ENCODE data around the gene SETBP1. TPM values are rescaled to one million over a fixed set of nuclear protein-coding genes. Genes with fewer than 3 reads are reported as not detected.

Gene SETBP1
- total RNA-seq, 1 experiment from 2014 or later = 4.0 TPM

- Mint-ChIP-seq H3K27me3 (ENCODE audit: insufficient read depth, unreplicated experiment) (no peaks in the 10 kb centered on the region), H3K36me3 (ENCODE audit: insufficient read depth, unreplicated experiment) (no peaks in the 10 kb centered on the region), H3K9me3 (ENCODE audit: unreplicated experiment) (no peaks in the 10 kb centered on the region), H3K27ac (ENCODE audit: unreplicated experiment) (peak overlapping the region; percentile 60), H3K4me3 (ENCODE audit: unreplicated experiment) (no peak overlapping the region), H3K4me1 (ENCODE audit: low read depth, unreplicated experiment) (peaks cover 19% of the 10 kb centered on the region)
- BruUV-seq (replicated peaks) = no TSS peak
- H3K36me3 ChIP-seq (ENCODE audit: control insufficient read depth, insufficient read depth, low read length) = no peaks in the 10 kb centered on the region
- H3K27me3 ChIP-seq (replicated peaks; ENCODE audit: control insufficient read depth, insufficient read depth, low read length) = no peaks in the 10 kb centered on the region
- H3K4me1 ChIP-seq = peaks cover 20% of the 10 kb centered on the region
- intact Hi-C loops (cut with micrococcal nuclease; ENCODE audit: unreplicated experiment) = no loop called here
- peak in 1 of 2 experiments; percentile 14 for DNase-seq
- no peaks in the 10 kb centered on the region for H3K9me3 ChIP-seq
- no peak overlapping the region for H3K4me3 ChIP-seq (ENCODE audit: low read depth, low read length)
- no peak for TF ChIP-seq CTCF (IDR thresholded peaks at IDR 0.05; ENCODE audit: insufficient read depth in 1 of 2, low read depth in 1 of 2, low read length in 1 of 2, severe bottlenecking in 1 of 2, unreplicated experiment in 1 of 2)
- ChIA-PET CTCF (no interaction called here), POLR2A (no interaction called here)
Measured at GRCh38 chr18:44736664-44737380, 56.1 kb downstream of the SETBP1 start.

GRCh38 chr18:44737623-44738022, 56.9 kb downstream of the SETBP1 start:
- H3K27me3 Mint-ChIP-seq (ENCODE audit: insufficient read depth, unreplicated experiment) = no peaks in the 10 kb centered on the region
- intact Hi-C loops (cut with micrococcal nuclease; ENCODE audit: unreplicated experiment) = no loop called here
- no peak for DNase-seq
- CTCF ChIA-PET = no interaction called here
- no peak overlapping the region for H3K4me3 Mint-ChIP-seq (ENCODE audit: unreplicated experiment)
- H3K27ac Mint-ChIP-seq (ENCODE audit: unreplicated experiment) = no peak overlapping the region
- BruUV-seq (replicated peaks) = no TSS peak
- no peaks in the 10 kb centered on the region for H3K36me3 Mint-ChIP-seq (ENCODE audit: insufficient read depth, unreplicated experiment)
- no peaks in the 10 kb centered on the region for H3K9me3 ChIP-seq
- H3K4me1 ChIP-seq = peaks cover 13% of the 10 kb centered on the region
- POLR2A ChIA-PET = no interaction called here
- peaks cover 15% of the 10 kb centered on the region for H3K4me1 Mint-ChIP-seq (ENCODE audit: low read depth, unreplicated experiment)
- H3K36me3 ChIP-seq (ENCODE audit: control insufficient read depth, insufficient read depth, low read length) = no peaks in the 10 kb centered on the region
- TF ChIP-seq CTCF (IDR thresholded peaks at IDR 0.05; ENCODE audit: insufficient read depth in 1 of 2, low read depth in 1 of 2, low read length in 1 of 2, severe bottlenecking in 1 of 2, unreplicated experiment in 1 of 2) = no peak
- no peaks in the 10 kb centered on the region for H3K9me3 Mint-ChIP-seq (ENCODE audit: unreplicated experiment)
- H3K4me3 ChIP-seq (ENCODE audit: low read depth, low read length) = no peak overlapping the region
- H3K27me3 ChIP-seq (replicated peaks; ENCODE audit: control insufficient read depth, insufficient read depth, low read length) = no peaks in the 10 kb centered on the region

GRCh38 chr18:44740000-44740399, 59.3 kb downstream of the SETBP1 start:
- intact Hi-C loops (cut with micrococcal nuclease; ENCODE audit: unreplicated experiment) = no loop called here
- no peaks in the 10 kb centered on the region for H3K9me3 Mint-ChIP-seq (ENCODE audit: unreplicated experiment)
- no peak for TF ChIP-seq CTCF (IDR thresholded peaks at IDR 0.05; ENCODE audit: insufficient read depth in 1 of 2, low read depth in 1 of 2, low read length in 1 of 2, severe bottlenecking in 1 of 2, unreplicated experiment in 1 of 2)
- no peak overlapping the region for H3K4me3 Mint-ChIP-seq (ENCODE audit: unreplicated experiment)
- no peaks in the 10 kb centered on the region for H3K9me3 ChIP-seq
- peaks cover 7% of the 10 kb centered on the region for H3K4me1 Mint-ChIP-seq (ENCODE audit: low read depth, unreplicated experiment)
- DNase-seq = no peak
- no peak overlapping the region for H3K4me3 ChIP-seq (ENCODE audit: low read depth, low read length)
- no TSS peak for BruUV-seq (replicated peaks)
- ChIA-PET CTCF (no interaction called here), POLR2A (no interaction called here)
- no peak overlapping the region for H3K27ac Mint-ChIP-seq (ENCODE audit: unreplicated experiment)
- H3K27me3 Mint-ChIP-seq (ENCODE audit: insufficient read depth, unreplicated experiment) = no peaks in the 10 kb centered on the region
- no peaks in the 10 kb centered on the region for H3K36me3 ChIP-seq (ENCODE audit: control insufficient read depth, insufficient read depth, low read length)
- H3K27me3 ChIP-seq (replicated peaks; ENCODE audit: control insufficient read depth, insufficient read depth, low read length) = no peaks in the 10 kb centered on the region
- H3K36me3 Mint-ChIP-seq (ENCODE audit: insufficient read depth, unreplicated experiment) = no peaks in the 10 kb centered on the region
- H3K4me1 ChIP-seq = peaks cover 9% of the 10 kb centered on the region; the same call in 1 of the 2 replicates
